Motor neuron (in vitro differentiated cells): ENCODE results near the gene IPP. TPM values are rescaled to one million over a fixed set of nuclear protein-coding genes. Genes with fewer than 3 reads are reported as not detected.

Experiments used
- ATAC-seq, 8 experiments: fragments of 200-7000 bp; cut with Tn5 transposase; replicated peaks in 6 of 8; 2 replicates each; pipeline ENCODE4 v1.8.0; 2021; ENCODE audit warnings: mild to moderate bottlenecking in 8 of 8, moderate library complexity in 8 of 8
- H3K27ac ChIP-seq, 2 donors: fragments of 250-450 bp; sonication (Bioruptor Pico); 2 replicates each; pipeline ENCODE4 v1.9.0; 2021; ENCODE audit warnings: antibody characterized with exemption in 2 of 2, mild to moderate bottlenecking in 2 of 2, moderate library complexity in 1 of 2
- H3K4me1 ChIP-seq, 2 donors: fragments of 250-450 bp; sonication (Bioruptor Pico); replicated peaks in 1 of 2; 2 replicates each; pipeline ENCODE4 v1.6.1; 2021; ENCODE audit warnings: antibody characterized with exemption in 2 of 2, mild to moderate bottlenecking in 2 of 2, moderate library complexity in 1 of 2
- H3K4me3 ChIP-seq, 5 donors: fragments of 250-450 bp; sonication (Bioruptor Pico); 2 replicates each; pipeline ENCODE4 v1.9.0; 2021; ENCODE audit warnings: antibody characterized with exemption in 5 of 5, mild to moderate bottlenecking in 5 of 5, moderate library complexity in 4 of 5
- WGBS, 10 experiments: fragments of 450-650 bp; shearing (Covaris generic); methylation state at CpG; one replicate each; pipeline ENCODE4 v1.0.0; 2022; 5-methylcytosine and 5-hydroxymethylcytosine counted together
- in situ Hi-C, 9 experiments: fragments of 400-800 bp; cut with MboI; loops; one replicate each; pipeline ENCODE4 v1.15.0; 2021; ENCODE audit warnings: low sequenced_read_pairs in 9 of 9, low pct_unique_long_range_greater_than_20kb in 2 of 9; ENCODE audit not compliant: unreplicated experiment in 9 of 9
- total RNA-seq, 8 experiments: library from RNA; unstranded; fragments of 300-600 nt; gene quantifications; 2 replicates each; pipeline versions ENCODE4 v1.2.3 to v1.2.4, GENCODE V29; 2022

IPP gene
- total RNA-seq, 8 experiments from 2014 or later: 7.9 to 16.3 (median 14.2) TPM

DNA sequence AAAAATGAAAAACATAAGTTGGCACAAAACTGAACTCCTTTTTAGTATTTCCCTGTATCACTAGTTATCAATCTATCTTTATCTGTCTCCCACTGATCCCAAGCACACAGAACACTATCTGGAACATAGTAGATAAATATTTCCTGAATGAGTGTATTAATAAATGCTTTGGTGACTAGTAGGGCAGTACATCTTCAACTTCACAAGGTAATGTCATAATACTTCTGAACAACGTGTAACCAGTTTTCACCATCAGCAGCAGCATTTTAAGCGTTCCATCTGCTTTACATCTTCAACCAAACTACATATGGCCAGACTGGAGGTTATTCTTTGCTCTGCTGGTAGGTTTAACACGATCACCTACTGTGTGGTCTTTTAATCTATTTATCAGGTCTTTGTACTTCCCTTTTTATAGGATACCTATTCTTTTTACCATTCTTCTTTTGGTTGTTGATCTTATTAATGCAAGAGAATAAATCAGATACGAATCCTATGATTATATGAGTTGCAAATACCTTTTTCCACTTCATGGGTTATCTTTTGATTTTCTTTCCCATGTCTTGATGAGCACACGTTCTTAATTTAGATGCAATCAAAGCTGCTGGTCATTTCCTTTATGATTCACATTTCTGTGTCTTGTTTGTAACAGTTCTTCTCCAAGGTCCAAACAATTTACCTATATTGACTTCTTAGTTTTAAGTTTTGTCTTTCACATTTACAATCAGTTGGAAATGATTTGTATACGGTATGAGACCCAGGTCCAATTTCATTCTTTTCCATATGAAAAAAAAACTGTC, 80.4 kb downstream of the IPP start:
- H3K4me1 ChIP-seq: no peaks in the 10 kb centered on the region
- in situ Hi-C loops: no loop called here
- ATAC-seq: no peak
- H3K4me3 ChIP-seq: no peak overlapping the region
- 52 to 97% (median 89%) methylated on average over 5 to 6 of the region's 6 CpGs for WGBS, 10 experiments
- H3K27ac ChIP-seq: no peak overlapping the region

- 0 to 100% (median 100%) methylated on average over 1 of the region's 1 CpG; no CpG with 5 or more reads in 1 of the 10 experiments for WGBS, 10 experiments
- ATAC-seq: no peak
- in situ Hi-C loops: no loop called here
- H3K4me3 ChIP-seq: no peak overlapping the region
- no peak overlapping the region for H3K27ac ChIP-seq
- H3K4me1 ChIP-seq: no peaks in the 10 kb centered on the region
These were observed 81.1 kb downstream of the IPP start for GRCh38 chr1:45669379-45669778.

DNA sequence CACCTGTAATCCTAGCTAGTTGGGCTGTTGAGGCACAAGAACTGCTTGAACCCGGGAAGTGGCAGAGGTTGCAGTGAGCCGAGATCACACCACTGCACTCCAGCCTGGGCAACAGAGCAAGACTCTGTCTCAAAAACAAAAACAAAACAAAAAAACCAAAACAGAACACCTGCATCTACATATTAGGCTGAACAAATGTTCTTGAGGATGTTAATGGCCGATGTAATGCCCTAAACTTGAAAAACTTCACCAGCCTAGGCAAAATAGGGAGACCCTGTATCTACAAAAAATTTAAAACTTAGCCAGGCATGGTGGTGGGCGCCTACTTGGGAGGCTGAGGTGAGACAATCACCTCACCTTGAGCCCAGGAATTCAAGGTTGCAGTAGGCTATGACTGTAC, 81.9 kb downstream of the IPP start:
- WGBS, 10 experiments: 89 to 100% (median 96%) methylated on average over 1 to 4 of the region's 4 CpGs; no CpG with 5 or more reads in 3 of the 10 experiments
- in situ Hi-C loops: no loop called here
- H3K4me3 ChIP-seq: no peak overlapping the region
- no peaks in the 10 kb centered on the region for H3K4me1 ChIP-seq
- H3K27ac ChIP-seq: no peak overlapping the region
- ATAC-seq: no peak

- Histone ChIP-seq H3K27ac (no peak overlapping the region), H3K4me3 (no peak overlapping the region), H3K4me1 (no peaks in the 10 kb centered on the region)
- in situ Hi-C loops: no loop called here
- no peak for ATAC-seq
- WGBS, 10 experiments: 17 to 99% (median 94%) methylated on average over 1 to 8 of the region's 8 CpGs
These were observed 82.9 kb downstream of the IPP start for GRCh38 chr1:45667321-45668111.

DNA sequence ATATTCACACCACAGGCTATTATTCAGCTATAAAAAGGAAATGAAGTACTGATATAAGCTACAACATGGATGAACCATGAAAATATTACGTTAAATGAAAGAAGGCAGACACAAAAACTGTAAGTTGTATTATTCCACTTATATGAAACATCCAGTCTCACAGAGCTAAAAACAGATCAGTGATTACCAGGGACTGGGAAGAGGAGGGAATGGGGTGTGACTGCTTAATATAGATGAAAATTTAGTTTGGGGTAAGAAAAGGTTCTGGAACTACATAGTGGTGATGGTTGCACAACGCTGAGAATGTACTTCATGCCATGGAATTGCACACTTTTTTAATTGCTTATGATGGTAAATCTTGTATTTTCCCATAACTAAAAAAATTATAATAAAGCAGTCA, 83.6 kb downstream of the IPP start:
- H3K27ac ChIP-seq: no peak overlapping the region
- in situ Hi-C loops: no loop called here
- 79 to 100% (median 96%) methylated on average over 1 to 2 of the region's 2 CpGs for WGBS, 10 experiments
- H3K4me1 ChIP-seq: no peaks in the 10 kb centered on the region
- ATAC-seq: no peak
- H3K4me3 ChIP-seq: no peak overlapping the region

DNA sequence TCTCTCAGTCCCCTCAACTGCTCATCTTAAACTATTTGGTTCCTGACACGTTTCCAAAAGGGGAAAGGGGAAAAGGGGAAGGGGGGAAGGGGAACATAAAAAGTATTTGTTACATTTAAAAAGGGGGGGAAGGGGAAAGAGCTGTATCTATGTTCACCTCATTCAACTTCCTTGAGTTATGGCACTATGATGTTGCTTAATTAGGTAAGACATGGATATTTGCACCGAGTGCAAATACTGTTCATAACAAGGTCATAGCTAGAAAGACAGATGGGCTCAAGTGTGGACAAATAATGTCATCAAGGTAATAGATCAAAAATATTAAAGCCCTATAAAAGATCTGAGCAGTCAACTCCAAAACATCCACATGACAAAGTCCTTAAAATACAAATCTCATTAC, 90.1 kb downstream of the IPP start:
- Histone ChIP-seq H3K4me3 (no peak overlapping the region), H3K27ac (no peak overlapping the region), H3K4me1 (no peaks in the 10 kb centered on the region)
- in situ Hi-C loops: no loop called here
- no peak for ATAC-seq
- WGBS, 10 experiments: 38 to 86% (median 86%) methylated on average over 1 of the region's 2 CpGs; no CpG with 5 or more reads in 5 of the 10 experiments

- ATAC-seq: no peak
- in situ Hi-C loops: no loop called here
- Histone ChIP-seq H3K4me3 (no peak overlapping the region), H3K27ac (no peak overlapping the region), H3K4me1 (no peaks in the 10 kb centered on the region)
- WGBS, 10 experiments: 89 to 100% (median 98%) methylated on average over 1 to 2 of the region's 2 CpGs; no CpG with 5 or more reads in 2 of the 10 experiments
These were observed 91.2 kb downstream of the IPP start for GRCh38 chr1:45659222-45659621.

- Histone ChIP-seq H3K4me1 (no peaks in the 10 kb centered on the region), H3K4me3 (no peak overlapping the region), H3K27ac (no peak overlapping the region)
- ATAC-seq: no peak
- 17 to 100% (median 93%) methylated on average over 1 to 2 of the region's 2 CpGs for WGBS, 10 experiments
- in situ Hi-C loops: no loop called here
These were observed 92.3 kb downstream of the IPP start for GRCh38 chr1:45658171-45658570.

GRCh38 chr1:45656573-45657226, 93.8 kb downstream of the IPP start:
- Histone ChIP-seq H3K4me3 (no peak overlapping the region), H3K4me1 (no peaks in the 10 kb centered on the region), H3K27ac (no peak overlapping the region)
- 80 to 100% (median 96%) methylated on average over 1 to 3 of the region's 3 CpGs; no CpG with 5 or more reads in 1 of the 10 experiments for WGBS, 10 experiments
- in situ Hi-C loops: no loop called here
- ATAC-seq: no peak

- in situ Hi-C loops: no loop called here
These were observed 95.7 kb downstream of the IPP start for GRCh38 chr1:45654540-45655280.

More at GRCh38 chr1:45654540-45655280, 95.7 kb downstream of the IPP start:
- Histone ChIP-seq H3K4me1 (no peaks in the 10 kb centered on the region), H3K4me3 (no peak overlapping the region), H3K27ac (no peak overlapping the region)
- WGBS, 10 experiments: 89 to 100% (median 97%) methylated on average over 5 to 12 of the region's 12 CpGs
- no peak for ATAC-seq
